Endothelial cell (in vitro differentiated cells): Measurements from ENCODE around the gene HCFC1R1. TPM values are rescaled to one million over a fixed set of nuclear protein-coding genes. Genes with fewer than 3 reads are reported as not detected.

Source experiments
- DNase-seq: peaks from one replicate; pipeline ENCODE4 v3.0.0; 2021; ENCODE audit warnings: low spot score
- H3K27ac Mint-ChIP-seq: one replicate; pipeline ENCODE4 v1.8.0; 2021; ENCODE audit warnings: mixed read lengths, inconsistent platforms; ENCODE audit not compliant: unreplicated experiment
- H3K27me3 Mint-ChIP-seq: one replicate; pipeline ENCODE4 v1.8.0; 2021; ENCODE audit warnings: mild to moderate bottlenecking, moderate library complexity, mixed read lengths, inconsistent platforms; ENCODE audit not compliant: unreplicated experiment
- H3K36me3 Mint-ChIP-seq: one replicate; pipeline ENCODE4 v1.8.0; 2021; ENCODE audit warnings: mild to moderate bottlenecking, low read depth, mixed read lengths, inconsistent platforms; ENCODE audit not compliant: unreplicated experiment
- H3K4me1 Mint-ChIP-seq: one replicate; pipeline ENCODE4 v1.8.0; 2021; ENCODE audit warnings: mild to moderate bottlenecking, mixed read lengths, inconsistent platforms; ENCODE audit not compliant: unreplicated experiment
- H3K4me3 Mint-ChIP-seq: one replicate; pipeline ENCODE4 v1.8.0; 2021; ENCODE audit warnings: mild to moderate bottlenecking, mixed read lengths, inconsistent platforms; ENCODE audit not compliant: unreplicated experiment
- H3K9me3 Mint-ChIP-seq: one replicate; pipeline ENCODE4 v1.8.0; 2021; ENCODE audit warnings: mixed read lengths, inconsistent platforms; ENCODE audit not compliant: unreplicated experiment
- CTCF ChIP-seq: fragments of 200-600 bp; sonication (generic); IDR thresholded peaks from one replicate; pipeline ENCODE4 v1.5.0; 2021; ENCODE audit warnings: antibody characterized with exemption; ENCODE audit not compliant: unreplicated experiment
- total RNA-seq: library from RNA; stranded (reverse); fragmentation: NEBNext Ultra II Directional; extraction: Animal tissue kit (Norgen Biotek cat#: 25700); gene quantifications from one replicate; pipeline ENCODE4 v1.2.1, GENCODE V29; 2021; ENCODE audit not compliant: unreplicated experiment

The HCFC1R1 gene
- total RNA-seq, 1 donor from 2014 or later = 28.7 TPM

- no peaks in the 10 kb centered on the region for H3K36me3 Mint-ChIP-seq
- no peaks in the 10 kb centered on the region for H3K9me3 Mint-ChIP-seq
- TF ChIP-seq CTCF = no peak
- peaks cover 24% of the 10 kb centered on the region for H3K4me1 Mint-ChIP-seq
- no peak overlapping the region for H3K4me3 Mint-ChIP-seq
- no peak for DNase-seq
- no peak overlapping the region for H3K27ac Mint-ChIP-seq
- H3K27me3 Mint-ChIP-seq = peaks cover 11% of the 10 kb centered on the region
Measured at GRCh38 chr16:3008690-3009037, 15.1 kb downstream of the HCFC1R1 start.

- Mint-ChIP-seq H3K36me3 (no peaks in the 10 kb centered on the region), H3K4me1 (peaks cover 24% of the 10 kb centered on the region), H3K27ac (peak overlapping the region; percentile 64), H3K4me3 (peak overlapping the region; percentile 74), H3K9me3 (no peaks in the 10 kb centered on the region), H3K27me3 (peaks cover 11% of the 10 kb centered on the region)
- DNase-seq = no peak
- no peak for TF ChIP-seq CTCF
Measured at GRCh38 chr16:3007957-3008689, 15.6 kb downstream of the HCFC1R1 start.

- Mint-ChIP-seq H3K36me3 (no peaks in the 10 kb centered on the region), H3K9me3 (no peaks in the 10 kb centered on the region), H3K4me3 (no peak overlapping the region), H3K4me1 (peaks cover 24% of the 10 kb centered on the region), H3K27me3 (peaks cover 13% of the 10 kb centered on the region), H3K27ac (no peak overlapping the region)
- no peak for DNase-seq
- no peak for TF ChIP-seq CTCF
Measured at GRCh38 chr16:3007059-3007956, 16.4 kb downstream of the HCFC1R1 start.

- H3K9me3 Mint-ChIP-seq = no peaks in the 10 kb centered on the region
- H3K27ac Mint-ChIP-seq = no peak overlapping the region
- no peak for TF ChIP-seq CTCF
- H3K4me3 Mint-ChIP-seq = no peak overlapping the region
- H3K36me3 Mint-ChIP-seq = no peaks in the 10 kb centered on the region
- peaks cover 24% of the 10 kb centered on the region for H3K4me1 Mint-ChIP-seq
- no peak for DNase-seq
- H3K27me3 Mint-ChIP-seq = peaks cover 8% of the 10 kb centered on the region
Measured at GRCh38 chr16:3004781-3005284, 18.9 kb downstream of the HCFC1R1 start.
